Suppressor macrophage treated with lipopolysaccharide for 4 hours (primary cell): Measurements from ENCODE around the gene GLRA1.

Experiments used
- DNase-seq: peaks from one replicate; pipeline ENCODE4 v3.0.0-alpha.2; 2020

The GLRA1 gene

GRCh38 chr5:151924564-151925301 is at the start of gene GLRA1:
TSS of gene GLRA1 (minus strand) at chr5:151924851. CDS start at chr5:151924549, 302 bp downstream.
- DNase-seq, result peak; percentile 42

GRCh38 chr5:151970885-151971284 is 46.2 kb upstream of the GLRA1 start:
- peak; percentile 0 for DNase-seq

- DNase-seq, result no peak
These were observed 43.2 kb upstream of the GLRA1 start for GRCh38 chr5:151967865-151968264.

- no peak for DNase-seq
These were observed 41.4 kb upstream of the GLRA1 start for GRCh38 chr5:151966046-151966445.

DNA sequence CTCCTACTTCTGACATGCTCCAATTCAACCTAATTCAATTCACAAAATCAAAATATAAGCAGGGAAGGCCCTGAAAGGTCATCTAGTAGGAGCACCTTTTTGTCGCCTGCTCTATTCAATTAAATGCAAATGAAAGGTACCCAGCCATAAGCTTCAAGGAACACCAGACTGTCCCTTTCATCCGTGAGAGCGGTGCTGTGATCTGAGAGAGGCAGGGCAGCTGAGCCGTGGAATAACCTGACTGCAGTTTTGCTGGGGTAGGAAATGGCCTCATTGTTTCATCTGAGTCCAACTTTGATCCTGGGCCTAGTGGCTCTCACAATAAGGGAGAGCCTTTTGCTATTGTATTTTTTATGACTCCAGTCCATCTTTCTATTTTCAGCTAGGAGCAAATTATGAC is 39.8 kb upstream of the GLRA1 start:
- no peak for DNase-seq

DNA sequence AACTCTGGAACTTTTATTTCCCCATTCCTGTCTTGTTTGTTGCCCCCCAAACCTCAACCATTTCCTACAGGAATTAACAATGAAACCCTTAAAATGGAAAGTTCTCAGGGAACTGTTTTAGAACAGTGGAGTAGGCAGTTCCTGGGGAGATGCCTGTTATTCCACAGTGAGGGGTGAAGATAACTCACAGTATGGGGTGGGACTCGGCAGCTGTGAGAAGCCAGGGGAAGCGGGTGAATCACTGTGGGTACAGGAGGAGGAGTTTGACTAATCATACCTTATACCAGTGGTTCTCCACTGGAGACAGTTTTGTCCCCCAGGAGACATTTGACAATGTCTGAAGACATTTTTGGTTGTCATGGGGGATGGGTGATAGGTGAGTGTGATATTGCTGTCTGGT is 36.9 kb upstream of the GLRA1 start:
- no peak for DNase-seq

GRCh38 chr5:151958111-151958510 is 33.5 kb upstream of the GLRA1 start:
- DNase-seq, result no peak

GRCh38 chr5:151956725-151957124 is 32.1 kb upstream of the GLRA1 start:
- no peak for DNase-seq

DNA sequence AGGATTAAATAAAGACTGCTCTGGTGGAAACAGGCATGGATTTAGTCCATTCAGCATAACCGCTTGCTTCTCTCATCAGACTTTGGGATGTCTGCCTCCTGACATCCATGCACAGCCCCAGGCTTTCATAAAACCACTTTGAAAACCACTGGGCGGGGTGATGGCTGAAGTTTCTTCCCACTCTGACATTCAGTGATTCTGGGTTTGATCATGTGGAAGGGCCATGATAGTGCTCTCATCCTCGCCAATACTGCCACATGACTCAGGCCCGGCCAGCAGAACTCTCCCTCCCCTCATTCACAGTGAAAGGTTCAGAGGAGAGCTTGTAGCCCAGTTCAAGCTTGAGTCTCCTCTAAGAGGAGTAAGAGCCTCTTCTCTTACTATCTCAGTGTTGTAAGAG is 29.6 kb upstream of the GLRA1 start:
- DNase-seq, result no peak

DNA sequence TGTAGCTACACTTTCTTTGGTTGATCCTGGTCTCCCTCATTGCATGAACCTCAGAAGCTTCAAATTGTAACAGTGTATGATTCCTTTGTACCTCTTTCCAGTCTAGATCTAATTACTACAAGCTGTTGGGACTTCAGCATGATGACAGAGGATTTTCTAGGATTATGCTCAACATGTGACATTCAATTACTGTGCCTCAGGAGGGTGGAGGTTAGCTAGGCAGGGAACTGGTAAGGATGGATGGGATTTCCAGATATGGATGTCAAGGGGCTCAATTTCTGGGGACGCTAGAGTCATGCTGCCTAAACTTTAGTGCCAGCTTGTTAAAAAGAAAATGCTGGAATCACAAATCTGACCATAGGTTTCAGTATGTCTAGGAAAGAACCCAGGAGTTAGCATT is 29.2 kb upstream of the GLRA1 start:
- no peak for DNase-seq

DNA sequence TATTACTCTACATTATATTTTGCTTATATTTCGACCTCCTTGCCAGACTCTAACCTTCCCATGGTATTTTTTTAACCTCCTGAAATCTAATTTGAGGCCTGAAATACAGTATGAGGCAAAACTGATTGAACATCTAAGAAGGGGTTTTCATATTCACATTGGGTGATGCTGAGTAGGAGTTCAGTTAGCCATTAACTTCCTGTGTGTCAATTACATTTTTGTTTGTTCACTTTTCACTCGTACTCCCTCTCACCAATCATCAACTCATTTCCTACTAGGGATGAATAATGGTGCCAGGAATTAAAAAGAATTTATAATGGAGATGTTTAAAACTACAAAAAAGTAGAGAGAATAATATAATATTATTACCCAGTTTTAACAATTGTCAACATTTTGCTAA is 27.6 kb upstream of the GLRA1 start:
- no peak for DNase-seq

GRCh38 chr5:151950706-151951105 is 26.1 kb upstream of the GLRA1 start:
- DNase-seq, result no peak

GRCh38 chr5:151949701-151950308 is 25.2 kb upstream of the GLRA1 start:
- DNase-seq, result no peak

GRCh38 chr5:151949113-151949512 is 24.5 kb upstream of the GLRA1 start:
- DNase-seq, result no peak

DNA sequence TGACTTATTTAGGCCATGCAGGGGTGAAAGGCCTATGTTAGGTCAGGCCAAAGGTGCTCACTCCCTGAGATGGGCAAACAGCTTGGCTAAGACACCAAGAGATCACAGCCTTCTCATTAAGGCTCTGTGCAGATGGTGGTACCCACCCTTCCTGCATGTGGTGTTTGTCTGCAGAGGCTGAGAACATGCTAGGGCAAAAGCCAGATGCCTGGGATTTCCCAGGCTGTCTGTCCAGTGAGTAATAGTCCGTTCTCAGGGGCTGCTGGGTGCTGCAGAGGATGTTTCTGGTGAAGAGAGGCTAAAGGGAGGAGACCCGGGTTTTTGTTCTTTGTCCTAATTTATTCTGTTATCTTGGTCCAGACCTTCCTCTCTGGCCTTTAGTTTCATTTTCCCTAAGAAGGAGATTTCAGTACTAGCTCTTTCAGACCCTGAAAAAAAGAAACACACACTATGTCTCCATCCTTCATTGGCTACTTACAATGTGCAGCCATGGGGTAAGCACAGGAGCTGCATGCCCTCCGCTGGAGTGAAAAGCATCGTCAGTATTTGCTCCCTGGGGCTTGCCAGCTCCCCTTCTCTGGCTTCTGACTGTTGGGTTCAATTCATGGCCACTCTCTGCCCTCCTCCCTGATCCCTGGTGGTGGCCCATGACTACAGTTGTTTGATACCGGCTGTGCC is 23.4 kb upstream of the GLRA1 start:
- DNase-seq, result no peak

DNA sequence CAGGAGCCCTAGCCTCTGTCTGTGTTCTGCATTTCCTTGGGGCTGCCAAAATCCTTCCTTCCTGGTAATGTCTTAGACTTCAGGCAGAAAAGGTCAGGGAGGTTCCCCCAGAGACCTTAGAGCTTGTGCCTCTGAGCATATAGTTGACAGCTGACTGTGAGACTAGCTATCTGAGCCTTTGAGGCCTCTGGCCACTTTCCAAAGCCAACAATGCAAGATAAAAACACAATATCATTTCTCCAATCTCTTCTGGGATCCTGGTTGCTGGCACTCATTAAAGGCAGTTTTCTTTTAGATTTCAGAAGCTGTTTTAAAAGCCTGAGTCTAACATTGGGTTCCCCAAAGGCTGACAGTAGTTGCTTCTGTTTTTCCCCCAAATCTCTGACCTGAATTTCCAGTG is 13.2 kb upstream of the GLRA1 start:
- DNase-seq, result no peak

GRCh38 chr5:151935135-151935695 is 10.6 kb upstream of the GLRA1 start:
- DNase-seq, result no peak

DNA sequence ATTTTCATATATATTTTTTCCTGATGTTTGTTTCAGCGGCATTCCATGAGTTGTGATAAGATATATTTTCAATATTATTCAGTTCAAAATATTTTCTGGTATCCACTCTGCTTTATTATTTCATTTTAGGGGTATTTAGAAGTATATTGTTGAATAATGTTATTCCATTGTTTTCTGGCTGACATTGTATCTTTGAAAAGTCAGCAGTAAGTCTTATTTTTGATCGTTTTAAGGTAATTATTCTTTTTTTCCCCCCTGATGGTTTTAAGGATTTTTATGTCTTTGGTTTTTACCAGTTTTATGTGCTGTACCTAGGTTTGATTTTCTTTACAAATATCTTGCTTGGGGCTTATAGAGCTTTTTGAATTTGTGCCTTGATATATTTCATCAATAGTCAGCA is 6.6 kb upstream of the GLRA1 start:
- DNase-seq, result no peak

DNA sequence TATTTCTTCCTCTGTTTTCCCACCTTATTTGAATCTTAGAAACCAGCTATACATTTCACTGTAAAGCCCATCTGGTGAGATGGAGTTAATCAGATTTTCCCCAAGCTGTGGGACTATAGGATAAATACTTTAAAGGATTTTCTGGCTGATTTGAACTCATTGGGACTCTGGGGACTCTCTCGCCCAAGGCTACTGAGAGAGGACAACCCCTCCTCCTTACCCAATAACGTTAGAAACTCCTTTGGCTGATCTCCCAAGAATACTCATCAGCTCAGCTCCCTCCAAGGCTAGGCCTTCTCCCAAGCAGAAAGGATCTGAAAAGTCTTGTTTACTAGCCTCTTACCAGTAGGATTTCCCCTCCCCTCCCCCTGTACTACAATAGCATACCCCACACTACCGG is 1.5 kb upstream of the GLRA1 start:
- DNase-seq, result no peak

- DNase-seq, result no peak
These were observed 689 bp upstream of the GLRA1 start for GRCh38 chr5:151925340-151925739.

DNA sequence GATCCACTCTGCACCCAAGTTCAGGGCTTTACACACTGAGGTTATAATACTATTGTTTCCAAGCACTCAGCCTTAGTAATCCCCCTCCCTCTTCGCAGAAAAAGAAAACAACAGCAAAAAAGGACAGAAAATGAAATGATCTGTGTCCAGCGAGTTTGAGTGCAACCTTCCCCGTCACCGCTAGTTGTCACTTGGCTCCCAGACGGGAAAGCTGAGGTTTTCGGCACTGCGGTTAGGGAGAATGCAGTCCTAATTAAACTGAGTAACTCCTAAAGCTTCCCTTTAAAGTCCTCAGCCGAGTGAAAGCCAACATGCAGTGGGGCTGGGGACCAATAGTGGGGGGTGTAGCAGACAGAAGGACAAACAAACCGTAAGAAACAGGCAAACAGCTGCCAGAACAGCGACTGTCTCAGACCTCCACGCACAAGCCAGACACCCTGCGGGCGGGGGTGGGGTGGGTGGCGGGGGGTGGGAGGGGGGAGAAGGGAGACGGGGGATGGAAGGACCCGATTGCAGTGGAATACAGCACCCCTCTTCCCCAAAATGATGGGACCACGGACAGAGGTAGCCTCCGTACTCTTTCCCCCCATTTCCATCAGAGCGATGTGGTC is 680 bp downstream of the GLRA1 start:
- no peak for DNase-seq

DNA sequence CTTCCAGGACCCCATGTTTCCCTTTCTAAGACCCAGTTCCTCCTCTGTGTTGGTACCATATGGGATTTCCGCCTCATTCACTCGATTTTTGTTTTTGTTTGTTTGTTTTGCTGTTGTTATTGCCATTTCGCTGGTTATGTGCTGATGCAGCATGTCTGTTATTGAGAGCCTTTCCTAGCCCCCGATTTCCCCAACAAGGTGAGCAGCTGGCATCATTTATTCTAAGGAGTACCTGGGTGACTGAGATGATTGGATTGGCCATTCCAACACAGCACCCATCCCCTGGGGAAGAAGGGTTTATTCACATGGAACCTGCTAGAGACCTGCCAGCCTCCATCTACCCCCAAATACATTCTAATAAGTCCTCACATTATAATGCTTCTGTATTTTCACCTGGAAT is 2.7 kb downstream of the GLRA1 start:
- DNase-seq, result no peak

- DNase-seq, result no peak
These were observed 6.7 kb downstream of the GLRA1 start for GRCh38 chr5:151917904-151918303.

DNA sequence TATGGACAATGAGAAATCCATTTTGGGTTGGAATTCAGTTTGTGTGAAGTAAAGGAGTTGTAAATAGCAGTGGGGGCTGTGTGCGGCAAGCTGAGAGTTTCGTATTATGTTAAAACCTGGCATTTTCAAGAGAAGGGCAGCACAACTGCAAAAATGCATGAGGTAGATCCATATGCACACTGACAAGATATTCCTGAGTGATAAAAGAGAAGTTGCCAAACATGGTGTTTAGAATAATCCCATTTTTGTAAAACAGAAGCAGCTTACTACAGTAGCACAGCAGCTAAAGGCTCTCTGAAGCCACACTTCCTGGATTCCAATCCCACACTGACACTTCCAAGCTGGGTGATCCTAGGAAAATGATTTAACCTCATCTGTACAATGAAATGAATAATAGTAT is 11.2 kb downstream of the GLRA1 start:
- DNase-seq, result no peak
